ENCODE results near the gene HPS4.
A peak's percentile ranks its signal among the peaks of the same experiment; 100 is the strongest.

The HPS4 gene

GRCh38 chr22:26470807-26471206, 12.8 kb downstream of the HPS4 start:
- DNase-seq (ENCODE audit: low read depth in 2 of 2, low spot score in 1 of 2), result no peak

GRCh38 chr22:26466196-26466595, 17.4 kb downstream of the HPS4 start:
- DNase-seq (ENCODE audit: low read depth in 2 of 2, low spot score in 1 of 2), result no peak

- DNase-seq (ENCODE audit: low read depth in 2 of 2, low spot score in 1 of 2), result no peak
Measured at GRCh38 chr22:26464312-26464711, 19.3 kb downstream of the HPS4 start.

GRCh38 chr22:26463688-26464087, 19.9 kb downstream of the HPS4 start:
- DNase-seq (ENCODE audit: low read depth in 2 of 2, low spot score in 1 of 2), result no peak

- DNase-seq (ENCODE audit: low read depth in 2 of 2, low spot score in 1 of 2), result no peak
Measured at GRCh38 chr22:26463101-26463661, 20.4 kb downstream of the HPS4 start.

- no peak for DNase-seq (ENCODE audit: low read depth in 2 of 2, low spot score in 1 of 2)
Measured at GRCh38 chr22:26462641-26463040, 20.9 kb downstream of the HPS4 start.

- no peak for DNase-seq (ENCODE audit: low read depth in 2 of 2, low spot score in 1 of 2)
Measured at GRCh38 chr22:26462051-26462450, 21.5 kb downstream of the HPS4 start.

- peak in 1 of 2 donors; percentile 4 for DNase-seq (ENCODE audit: low read depth in 2 of 2, low spot score in 1 of 2)
Measured at GRCh38 chr22:26461188-26461810, 22.3 kb downstream of the HPS4 start.

- no peak for DNase-seq (ENCODE audit: low read depth in 2 of 2, low spot score in 1 of 2)
Measured at GRCh38 chr22:26460202-26460601, 23.4 kb downstream of the HPS4 start.

- no peak for DNase-seq (ENCODE audit: low read depth in 2 of 2, low spot score in 1 of 2)
Measured at GRCh38 chr22:26457661-26458272, 25.8 kb downstream of the HPS4 start.

- DNase-seq (ENCODE audit: low read depth in 2 of 2, low spot score in 1 of 2), result no peak
Measured at GRCh38 chr22:26453812-26454500, 29.6 kb downstream of the HPS4 start.

- no peak for DNase-seq (ENCODE audit: low read depth in 2 of 2, low spot score in 1 of 2)
Measured at GRCh38 chr22:26453216-26453615, 30.4 kb downstream of the HPS4 start.

GRCh38 chr22:26452236-26453016, 31.2 kb downstream of the HPS4 start:
- no peak for DNase-seq (ENCODE audit: low read depth in 2 of 2, low spot score in 1 of 2)

GRCh38 chr22:26450453-26451185, 33.0 kb downstream of the HPS4 start:
- no peak for DNase-seq (ENCODE audit: low read depth in 2 of 2, low spot score in 1 of 2)

GRCh38 chr22:26448941-26449340, 34.6 kb downstream of the HPS4 start:
- no peak for DNase-seq (ENCODE audit: low read depth in 2 of 2, low spot score in 1 of 2)

GRCh38 chr22:26448334-26448733, 35.2 kb downstream of the HPS4 start:
- DNase-seq (ENCODE audit: low read depth in 2 of 2, low spot score in 1 of 2), result no peak

GRCh38 chr22:26447584-26448329, 35.8 kb downstream of the HPS4 start:
- no peak for DNase-seq (ENCODE audit: low read depth in 2 of 2, low spot score in 1 of 2)

- no peak for DNase-seq (ENCODE audit: low read depth in 2 of 2, low spot score in 1 of 2)
Measured at GRCh38 chr22:26446808-26447515, 36.6 kb downstream of the HPS4 start.

GRCh38 chr22:26445577-26446275, 37.9 kb downstream of the HPS4 start:
- DNase-seq (ENCODE audit: low read depth in 2 of 2, low spot score in 1 of 2), result no peak

All from stimulated activated CD8-positive, alpha-beta memory T cell treated with anti-CD3 and anti-CD28 coated beads, Interleukin-4, amount 100 ng/mL, for 4 hours (primary cell).